GM12878 (cell line): ENCODE measurements around the gene PRRG3. TPM values are rescaled to one million over a fixed set of nuclear protein-coding genes. Genes with fewer than 3 reads are reported as not detected.

Experiments used
- ATAC-seq: fragments of 200-7000 bp; cut with Tn5 transposase; 3 replicates; pipeline ENCODE4 v1.9.1; 2020; ENCODE audit warnings: mild to moderate bottlenecking, moderate library complexity
- BruUV-seq: library from RNA; stranded (reverse); fragments of 400-500 nt; replicated peaks from 2 replicates; lab custom pipeline; 2021; lab: Mats Ljungman, UMichigan
- CTCF ChIA-PET: fragments of 300-600 bp; sonication (Branson Sonifier 250); formaldehyde crosslinking; extraction: SDS; loops from one replicate; lab custom pipeline; 2021; ENCODE audit warnings: inconsistent platforms; lab: Yijun Ruan, JAX
- POLR2A ChIA-PET: fragments of 350-600 bp; formaldehyde crosslinking; extraction: SDS; loops from one replicate; lab custom pipeline; 2021; ENCODE audit warnings: inconsistent platforms; lab: Charles Lee
- RAD21 ChIA-PET: fragments of 300-600 bp; sonication (Branson Sonifier 250); formaldehyde crosslinking; loops from one replicate; lab custom pipeline; 2023; ENCODE audit warnings: antibody characterized with exemption; ENCODE audit not compliant: unreplicated experiment; lab: Charles Lee
- SMC1A ChIA-PET: fragments of 300-600 bp; sonication (Branson Sonifier 250); formaldehyde crosslinking; loops from one replicate; lab custom pipeline; 2023; ENCODE audit not compliant: unreplicated experiment, uncharacterized antibody; lab: Charles Lee
- DNase-seq: peaks from one replicate; pipeline ENCODE4 v3.0.0-alpha.2; 2011; ENCODE audit warnings: low read depth, low spot score
- FAIRE-seq: peaks from 3 replicates; lab custom pipeline; 2011; peaks lifted over from hg19 to GRCh38; lab: Jason Lieb, UNC
- H2AFZ ChIP-seq: 2 replicates; pipeline ENCODE4 v1.6.0; 2011; ENCODE audit warnings: low read depth, low read length, control low read depth; ENCODE audit not compliant: control insufficient read depth
- H3K27ac ChIP-seq: 2 replicates; pipeline ENCODE4 v1.5.1; 2011; ENCODE audit warnings: control low read depth; ENCODE audit not compliant: control insufficient read depth, insufficient read depth
- H3K27me3 ChIP-seq, 2 experiments: replicated peaks in 1 of 2; 2 replicates each; pipeline versions ENCODE4 v1.6.0 to v1.6.1; 2011; ENCODE audit warnings: low read length in 1 of 2; ENCODE audit not compliant: control insufficient read depth in 2 of 2, insufficient read depth in 2 of 2
- H3K36me3 ChIP-seq, 2 experiments: 2 replicates each; pipeline ENCODE4 v1.5.1; 2011; ENCODE audit warnings: low read length in 1 of 2; ENCODE audit not compliant: control insufficient read depth in 2 of 2, insufficient read depth in 2 of 2
- H3K4me1 ChIP-seq: 2 replicates; pipeline ENCODE4 v1.6.1; 2011; ENCODE audit warnings: mild to moderate bottlenecking, low read length, moderate library complexity, mixed read lengths; ENCODE audit not compliant: control insufficient read depth, insufficient read depth
- H3K4me2 ChIP-seq: 2 replicates; pipeline ENCODE4 v1.6.0; 2011; ENCODE audit warnings: control low read depth; ENCODE audit not compliant: control insufficient read depth, insufficient read depth
- H3K4me3 ChIP-seq: fragments of 200-600 bp; sonication (generic); 2 replicates; pipeline ENCODE4 v1.5.1; 2016
- H3K79me2 ChIP-seq: 2 replicates; pipeline ENCODE4 v1.6.0; 2011; ENCODE audit warnings: low read length; ENCODE audit not compliant: control insufficient read depth, insufficient read depth
- H3K9ac ChIP-seq: 2 replicates; pipeline ENCODE4 v1.8.0; 2011; ENCODE audit warnings: low read length, control low read depth, mixed read lengths; ENCODE audit not compliant: control insufficient read depth, insufficient read depth
- H3K9me3 ChIP-seq: replicated peaks from 3 replicates; pipeline ENCODE4 v1.5.1; 2011; ENCODE audit warnings: mild to moderate bottlenecking, low read length; ENCODE audit not compliant: control insufficient read depth, insufficient read depth
- H4K20me1 ChIP-seq: 2 replicates; pipeline ENCODE4 v1.6.0; 2011; ENCODE audit not compliant: control insufficient read depth, insufficient read depth
- BACH1 ChIP-seq: fragments of 450-650 bp; IDR thresholded peaks from 2 replicates; pipeline ENCODE4 v1.6.1; 2017; ENCODE audit warnings: mild to moderate bottlenecking, borderline replicate concordance
- CEBPZ ChIP-seq: fragments of 150-350 bp; IDR thresholded peaks from 2 replicates; pipeline ENCODE4 v1.6.1; 2016; ENCODE audit warnings: low read depth, low read length
- FOS ChIP-seq: IDR thresholded peaks from 3 replicates; pipeline ENCODE4 v1.6.1; 2011; ENCODE audit warnings: borderline replicate concordance; ENCODE audit not compliant: insufficient read length; ENCODE audit errors: extremely low read depth
- JUNB ChIP-seq: IDR thresholded peaks from 2 replicates; pipeline ENCODE4 v1.6.1; 2016; ENCODE audit warnings: antibody characterized with exemption, mild to moderate bottlenecking
- MXI1 ChIP-seq: fragments of 150-350 bp; IDR thresholded peaks from 2 replicates; pipeline ENCODE4 v1.6.1; 2011; ENCODE audit warnings: low read depth, mild to moderate bottlenecking, inconsistent platforms, low read length, improper control_type of control experiment
- MYB ChIP-seq: fragments of 150-350 bp; IDR thresholded peaks from 2 replicates; pipeline ENCODE4 v1.6.1; 2014; ENCODE audit warnings: mild to moderate bottlenecking, low read depth, low read length, borderline replicate concordance
- POLR2AphosphoS5 ChIP-seq: IDR thresholded peaks from 2 replicates; pipeline ENCODE4 v1.6.1; 2011; ENCODE audit warnings: mild to moderate bottlenecking, low read length, inconsistent platforms
- RBBP5 ChIP-seq: fragments of 200-600 bp; sonication (generic); conservative IDR thresholded peaks from 2 replicates; pipeline ENCODE4 v1.6.1; 2016
- RELA ChIP-seq: fragments of 450-650 bp; IDR thresholded peaks from 2 replicates; pipeline ENCODE4 v1.8.0; 2014; ENCODE audit warnings: borderline replicate concordance; ENCODE audit not compliant: partially characterized antibody
- RUNX3 ChIP-seq: IDR thresholded peaks from 2 replicates; pipeline ENCODE4 v1.6.1; 2012; ENCODE audit warnings: low read length, inconsistent platforms
- SMC3 ChIP-seq: IDR thresholded peaks from 2 replicates; pipeline ENCODE4 v1.6.1; 2011; ENCODE audit warnings: low read length, improper control_type of control experiment, borderline replicate concordance
- ZNF592 ChIP-seq: fragments of 450-650 bp; IDR thresholded peaks from 2 replicates; pipeline ENCODE4 v1.6.1; 2017; ENCODE audit warnings: mild to moderate bottlenecking, moderate library complexity
- WGBS: methylation state at CpG from one replicate; pipeline ENCODE4 v1.1.6; 2016; ENCODE audit warnings: low lambda C conversion rate; ENCODE audit not compliant: insufficient replicate concordance, insufficient coverage; ENCODE audit errors: missing lambda C conversion rate; 5-methylcytosine and 5-hydroxymethylcytosine counted together
- in situ Hi-C: fragments of 300-500 bp; cut with MboI; formaldehyde crosslinking; loops from 9 replicates; pipeline ENCODE4 v1.14.3; 2018; ENCODE audit warnings: mixed read lengths
- intact Hi-C: fragments of 100-400 bp; cut with micrococcal nuclease; formaldehyde crosslinking; loops from one replicate; pipeline ENCODE4 v1.14.2; 2022; ENCODE audit not compliant: unreplicated experiment
- polyA plus RNA-seq, 11 experiments: library from polyadenylated mRNA; depleted of rRNA in 4 of 11; unstranded in 6 of 11; stranded (reverse) in 5 of 11; fragments of >200 nt; fragmentation: Nextera tagmentation in 4 of 11; fragmentation: Illumina TruSeq in 1 of 11; extraction: Ambion mirVana in 4 of 11; extraction: Trizol in 1 of 11; gene quantifications; 1 replicate in 1 of 11; 2 replicates in 10 of 11; pipeline versions ENCODE4 v1.2.1 to v1.2.3, GENCODE V29; 2011 to 2016; ENCODE audit warnings: inconsistent platforms in 2 of 11, missing spikeins in 2 of 11, low read depth in 1 of 11
- total RNA-seq, 4 experiments: library from RNA; depleted of rRNA in 3 of 4; stranded (reverse); fragments of >200 nt in 3 of 4; fragmentation: Illumina TruSeq in 1 of 4; extraction: Trizol in 1 of 4; gene quantifications; 2 replicates each; pipeline versions ENCODE4 v1.2.1 to v1.2.3, GENCODE V29; 2013 to 2021
- TF ChIP-seq, protein P1 (sequence below): fragments of 450-650 bp; formaldehyde crosslinking; IDR thresholded peaks from 2 replicates; pipeline ENCODE4 v1.5.0; 2022; ENCODE audit warnings: mild to moderate bottlenecking, missing genetic modification characterization

Gene PRRG3
- total and polyA plus RNA-seq, 10 of the 15 experiments (the other 5 are each of a cell fraction or from before 2014, with no cell fraction given) = under 0.01 TPM; not detected in 9

DNA sequence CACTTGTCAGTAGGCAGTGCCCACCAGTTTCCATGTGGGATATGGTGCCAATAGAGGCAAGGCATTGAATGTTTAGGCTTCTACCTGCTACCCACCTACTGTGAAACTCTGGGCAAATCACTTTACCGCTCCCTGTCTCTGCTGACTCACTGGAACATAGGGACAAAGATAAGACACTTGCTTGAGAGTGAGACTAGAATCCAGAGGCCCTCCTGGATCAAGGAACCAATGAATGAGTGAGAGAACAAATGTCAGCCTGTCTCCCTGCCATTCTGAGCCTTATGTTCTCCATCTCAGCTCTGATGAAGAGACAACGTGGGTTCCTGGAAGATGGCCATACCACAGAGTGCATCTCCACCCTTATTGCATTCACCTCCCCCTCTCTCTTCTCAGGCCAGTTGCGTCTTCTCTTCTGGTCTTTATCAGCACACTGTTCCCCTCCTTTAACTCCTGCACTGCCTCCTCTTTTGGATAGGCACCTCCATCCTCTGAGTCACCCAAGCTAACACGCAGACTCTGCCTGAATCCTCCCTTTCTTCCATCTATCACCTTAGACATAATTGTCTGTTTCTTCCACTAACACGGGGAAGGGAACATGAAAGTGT lies 15.4 kb upstream of the PRRG3 start:
- 20% methylated on average over 5 of the region's 5 CpGs for WGBS
- RAD21 ChIA-PET = interaction anchor here (0.9 to 2.4 kb wide), 3 partner anchors 174 to 528 kb away, joined by 4 to 11 read pairs (median 11); no protein-coding TSS in a partner anchor
- FAIRE-seq = no peak
- TF ChIP-seq MXI1 (no peak), RBBP5 (no peak), RUNX3 (no peak), ZNF592 (no peak), CEBPZ (no peak), SMC3 (no peak), MYB (no peak), BACH1 (no peak), RELA (no peak), FOS (no peak), JUNB (no peak), POLR2AphosphoS5 (no peak)
- TF ChIP-seq, protein P1, sequence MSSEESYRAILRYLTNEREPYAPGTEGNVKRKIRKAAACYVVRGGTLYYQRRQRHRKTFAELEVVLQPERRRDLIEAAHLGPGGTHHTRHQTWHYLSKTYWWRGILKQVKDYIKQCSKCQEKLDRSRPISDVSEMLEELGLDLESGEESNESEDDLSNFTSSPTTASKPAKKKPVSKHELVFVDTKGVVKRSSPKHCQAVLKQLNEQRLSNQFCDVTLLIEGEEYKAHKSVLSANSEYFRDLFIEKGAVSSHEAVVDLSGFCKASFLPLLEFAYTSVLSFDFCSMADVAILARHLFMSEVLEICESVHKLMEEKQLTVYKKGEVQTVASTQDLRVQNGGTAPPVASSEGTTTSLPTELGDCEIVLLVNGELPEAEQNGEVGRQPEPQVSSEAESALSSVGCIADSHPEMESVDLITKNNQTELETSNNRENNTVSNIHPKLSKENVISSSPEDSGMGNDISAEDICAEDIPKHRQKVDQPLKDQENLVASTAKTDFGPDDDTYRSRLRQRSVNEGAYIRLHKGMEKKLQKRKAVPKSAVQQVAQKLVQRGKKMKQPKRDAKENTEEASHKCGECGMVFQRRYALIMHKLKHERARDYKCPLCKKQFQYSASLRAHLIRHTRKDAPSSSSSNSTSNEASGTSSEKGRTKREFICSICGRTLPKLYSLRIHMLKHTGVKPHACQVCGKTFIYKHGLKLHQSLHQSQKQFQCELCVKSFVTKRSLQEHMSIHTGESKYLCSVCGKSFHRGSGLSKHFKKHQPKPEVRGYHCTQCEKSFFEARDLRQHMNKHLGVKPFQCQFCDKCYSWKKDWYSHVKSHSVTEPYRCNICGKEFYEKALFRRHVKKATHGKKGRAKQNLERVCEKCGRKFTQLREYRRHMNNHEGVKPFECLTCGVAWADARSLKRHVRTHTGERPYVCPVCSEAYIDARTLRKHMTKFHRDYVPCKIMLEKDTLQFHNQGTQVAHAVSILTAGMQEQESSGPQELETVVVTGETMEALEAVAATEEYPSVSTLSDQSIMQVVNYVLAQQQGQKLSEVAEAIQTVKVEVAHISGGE (CRISPR knock-in tag) = no peak

More for the DNA sequence above, 15.4 kb upstream of the PRRG3 start:
- ChIA-PET POLR2A (no interaction called here), SMC1A (interaction anchor here (0.9 kb wide), 1 partner anchor 1271 kb away, joined by 3 read pairs; no protein-coding TSS in a partner anchor), CTCF (interaction anchor here (1.8 to 3.6 kb wide), 2 partner anchors 174 to 529 kb away, joined by 7 to 37 read pairs; no protein-coding TSS in a partner anchor)
- Histone ChIP-seq H3K4me3 (no peak overlapping the region), H3K27ac (no peak overlapping the region), H3K36me3 (no peaks in the 10 kb centered on the region), H3K27me3 (0 out of 4 replicates have a peak, but pooled peaks cover 0 to 2% of the 10 kb centered on the region in 2 experiments), H3K4me2 (no peak overlapping the region), H3K4me1 (no peaks in the 10 kb centered on the region), H3K79me2 (no peaks in the 10 kb centered on the region), H3K9me3 (no peaks in the 10 kb centered on the region), H2AFZ (no peak overlapping the region), H4K20me1 (no peaks in the 10 kb centered on the region), H3K9ac (no peak overlapping the region)
- ATAC-seq (no peak), DNase-seq (no peak)
- intact Hi-C loops = loop anchor here (2.0 to 10.0 kb wide), 3 partner anchors 175 to 908 kb away; no protein-coding TSS in a partner anchor
- in situ Hi-C loops = loop anchor here (5.0 to 25.0 kb wide), 2 partner anchors 528 to 918 kb away; no protein-coding TSS in a partner anchor
- BruUV-seq = no TSS peak
